ENCODE measurements around the gene TULP4.

The TULP4 gene

DNA sequence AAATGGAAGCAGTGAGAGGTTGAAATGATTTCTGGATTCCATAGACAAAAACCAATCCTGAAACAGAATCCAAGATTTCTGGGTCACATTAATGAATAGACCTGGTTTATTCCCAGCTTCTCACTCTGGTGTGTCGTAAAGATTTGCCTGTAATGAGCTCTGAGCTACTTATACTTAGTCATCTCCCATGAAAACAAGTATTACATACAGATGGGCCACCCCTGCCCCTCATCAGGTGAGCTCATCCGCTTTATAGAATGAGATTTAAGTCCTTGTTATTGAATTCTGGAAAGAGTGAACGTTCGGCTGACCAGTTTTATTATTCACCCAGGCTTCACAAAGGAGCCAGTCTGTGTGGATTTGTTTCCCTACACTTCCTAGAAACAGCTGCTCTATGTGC is 200.5 kb downstream of the TULP4 start:
- H3K36me3 ChIP-seq (ENCODE audit: control insufficient read depth in 1 of 2, insufficient read depth in 2 of 2, low read length in 2 of 2): peaks cover 6 to 14% of the 10 kb centered on the region in 2 experiments
- H3K79me1 ChIP-seq (ENCODE audit: low read length): no peaks in the 10 kb centered on the region
- H3K14ac ChIP-seq (ENCODE audit: low read length): no peak overlapping the region
- H3K4me1 ChIP-seq (ENCODE audit: control insufficient read depth in 1 of 2, insufficient read depth in 2 of 2, low read length in 2 of 2): no peaks in the 10 kb centered on the region
- H3K4me2 ChIP-seq (ENCODE audit: low read length): no peak overlapping the region
- H4K12ac ChIP-seq (ENCODE audit: low read depth, low read length): no peak overlapping the region
- no peak overlapping the region for H3K18ac ChIP-seq (ENCODE audit: low read length)
- H3K9ac ChIP-seq (ENCODE audit: low read length): no peak overlapping the region
- H2AFZ ChIP-seq (ENCODE audit: insufficient read depth, low read length, poor library complexity): no peak overlapping the region
- no peak overlapping the region for H4K8ac ChIP-seq (ENCODE audit: low read depth, low read length)
- H4K91ac ChIP-seq (ENCODE audit: low read depth, low read length): no peak overlapping the region
- peaks cover 2% of the 10 kb centered on the region for H3K9me3 ChIP-seq (ENCODE audit: insufficient read depth, low read depth, low read length)
- H2BK5ac ChIP-seq (ENCODE audit: low read depth, low read length, poor library complexity): no peak overlapping the region
- H2AK5ac ChIP-seq (ENCODE audit: low read length): no peak overlapping the region
- H2BK120ac ChIP-seq (ENCODE audit: insufficient read depth, low read length, poor library complexity): no peak overlapping the region
- H2BK12ac ChIP-seq (ENCODE audit: low read length): no peak overlapping the region
- DNase-seq: no peak
- no peaks in the 10 kb centered on the region for H3K79me2 ChIP-seq (ENCODE audit: control insufficient read depth, insufficient read depth, low read length, poor library complexity)
- H3K4me3 ChIP-seq (ENCODE audit: low read depth, low read length): no peak overlapping the region
- H3K4ac ChIP-seq (ENCODE audit: low read depth, low read length): no peak overlapping the region
- no CpG with 5 or more reads among the region's 4 CpGs for WGBS (ENCODE audit: extremely low coverage, insufficient coverage, insufficient read length)
- H3K23ac ChIP-seq (ENCODE audit: low read length): no peak overlapping the region
- no peak overlapping the region for H3K27ac ChIP-seq (ENCODE audit: low read depth, low read length)
- no peaks in the 10 kb centered on the region for H3K27me3 ChIP-seq (ENCODE audit: insufficient read depth, low read length)

DNA sequence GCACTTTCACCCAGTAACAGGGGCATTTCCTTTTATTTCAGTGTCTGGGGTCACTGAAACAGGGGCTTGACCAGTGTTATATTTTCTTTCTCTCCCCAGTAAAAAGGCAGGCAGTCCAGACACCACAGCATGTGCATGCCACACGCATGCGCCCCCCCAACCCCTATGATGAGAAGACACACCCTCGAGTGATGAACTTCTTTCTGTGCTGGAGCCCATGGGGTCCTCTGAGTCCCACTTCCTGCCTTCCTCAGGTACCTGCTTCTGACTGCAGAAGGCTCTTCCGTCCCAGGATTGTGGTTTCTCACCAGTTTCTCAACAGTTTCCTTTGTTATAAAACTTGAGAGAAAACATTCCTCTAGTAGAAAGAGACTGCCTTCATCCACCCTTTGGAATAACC is 201.9 kb downstream of the TULP4 start:
- Histone ChIP-seq H3K4me1 (ENCODE audit: control insufficient read depth in 1 of 2, insufficient read depth in 2 of 2, low read length in 2 of 2) (peaks cover 0 to 2% of the 10 kb centered on the region in 2 experiments), H3K27me3 (ENCODE audit: insufficient read depth, low read length) (no peaks in the 10 kb centered on the region), H3K79me2 (ENCODE audit: control insufficient read depth, insufficient read depth, low read length, poor library complexity) (no peaks in the 10 kb centered on the region), H4K8ac (ENCODE audit: low read depth, low read length) (no peak overlapping the region), H4K91ac (ENCODE audit: low read depth, low read length) (no peak overlapping the region), H3K4ac (ENCODE audit: low read depth, low read length) (no peak overlapping the region), H3K9me3 (ENCODE audit: insufficient read depth, low read depth, low read length) (peaks cover 2% of the 10 kb centered on the region), H3K23ac (ENCODE audit: low read length) (no peak overlapping the region), H2AK5ac (ENCODE audit: low read length) (no peak overlapping the region), H3K4me2 (ENCODE audit: low read length) (no peak overlapping the region), H3K79me1 (ENCODE audit: low read length) (no peaks in the 10 kb centered on the region), H2AFZ (ENCODE audit: insufficient read depth, low read length, poor library complexity) (no peak overlapping the region), H3K14ac (ENCODE audit: low read length) (no peak overlapping the region), H3K9ac (ENCODE audit: low read length) (no peak overlapping the region), H3K4me3 (ENCODE audit: low read depth, low read length) (no peak overlapping the region), H4K12ac (ENCODE audit: low read depth, low read length) (no peak overlapping the region), H2BK12ac (ENCODE audit: low read length) (no peak overlapping the region), H2BK120ac (ENCODE audit: insufficient read depth, low read length, poor library complexity) (no peak overlapping the region), H2BK5ac (ENCODE audit: low read depth, low read length, poor library complexity) (no peak overlapping the region), H3K36me3 (ENCODE audit: control insufficient read depth in 1 of 2, insufficient read depth in 2 of 2, low read length in 2 of 2) (peaks cover 6 to 14% of the 10 kb centered on the region in 2 experiments), H3K18ac (ENCODE audit: low read length) (no peak overlapping the region), H3K27ac (ENCODE audit: low read depth, low read length) (no peak overlapping the region)
- no peak for DNase-seq
- no CpG with 5 or more reads among the region's 4 CpGs for WGBS (ENCODE audit: extremely low coverage, insufficient coverage, insufficient read length)

DNA sequence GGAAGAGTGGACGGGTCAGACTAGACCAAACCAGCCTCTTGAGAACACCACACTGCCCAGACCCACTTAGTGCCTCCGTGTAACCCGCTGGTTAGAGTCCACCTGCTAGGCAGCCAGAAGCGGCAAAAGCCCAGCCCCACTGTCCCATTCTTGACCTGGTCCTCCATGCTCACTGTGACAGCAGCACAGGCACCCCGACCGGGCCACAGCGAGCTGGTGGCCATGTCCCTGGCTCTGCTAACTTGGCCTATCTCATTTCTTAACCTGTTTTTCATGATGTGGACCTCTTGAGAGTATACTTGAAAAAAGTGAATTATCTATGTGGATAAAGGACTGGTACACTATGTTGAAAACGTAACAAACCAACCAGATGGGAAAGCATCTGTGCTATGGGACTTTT is 202.7 kb downstream of the TULP4 start:
- H3K27ac ChIP-seq (ENCODE audit: low read depth, low read length): no peak overlapping the region

DNA sequence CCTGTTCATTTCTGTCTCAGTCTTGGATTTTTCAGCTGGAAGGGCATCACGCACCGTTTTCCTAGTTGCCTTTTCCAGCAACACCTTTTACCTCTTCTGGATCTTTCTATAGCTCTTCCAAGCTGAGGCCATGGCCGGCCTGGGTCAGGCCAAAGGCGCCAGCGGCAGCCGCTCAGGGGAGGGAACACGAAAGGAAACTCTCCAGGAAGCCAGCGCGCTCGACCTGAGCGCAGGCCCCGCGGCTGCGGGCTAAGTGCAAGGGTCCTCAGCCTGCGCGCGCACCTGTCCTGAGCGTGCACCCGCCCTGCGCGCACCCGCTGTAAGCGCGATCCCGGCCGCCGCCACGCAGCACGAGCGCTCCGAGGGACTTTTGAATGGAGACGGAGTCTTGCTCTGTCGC is 203.8 kb downstream of the TULP4 start:
- no peak overlapping the region for H2AK5ac ChIP-seq (ENCODE audit: low read length)
- DNase-seq: no peak
- no peak overlapping the region for H3K4me3 ChIP-seq (ENCODE audit: low read depth, low read length)
- no peak overlapping the region for H3K27ac ChIP-seq (ENCODE audit: low read depth, low read length)
- H3K14ac ChIP-seq (ENCODE audit: low read length): no peak overlapping the region
- no peak overlapping the region for H3K4ac ChIP-seq (ENCODE audit: low read depth, low read length)
- no peak overlapping the region for H4K91ac ChIP-seq (ENCODE audit: low read depth, low read length)
- no peaks in the 10 kb centered on the region for H3K27me3 ChIP-seq (ENCODE audit: insufficient read depth, low read length)
- H3K23ac ChIP-seq (ENCODE audit: low read length): no peak overlapping the region
- H2BK5ac ChIP-seq (ENCODE audit: low read depth, low read length, poor library complexity): no peak overlapping the region
- no peak overlapping the region for H2BK12ac ChIP-seq (ENCODE audit: low read length)
- H3K9me3 ChIP-seq (ENCODE audit: insufficient read depth, low read depth, low read length): peaks cover 2% of the 10 kb centered on the region
- no peak overlapping the region for H3K18ac ChIP-seq (ENCODE audit: low read length)
- no CpG with 5 or more reads among the region's 33 CpGs for WGBS (ENCODE audit: extremely low coverage, insufficient coverage, insufficient read length)
- H3K4me2 ChIP-seq (ENCODE audit: low read length): no peak overlapping the region
- H4K12ac ChIP-seq (ENCODE audit: low read depth, low read length): no peak overlapping the region
- H3K4me1 ChIP-seq (ENCODE audit: control insufficient read depth in 1 of 2, insufficient read depth in 2 of 2, low read length in 2 of 2): peaks cover 0 to 2% of the 10 kb centered on the region in 2 experiments
- peaks cover 4 to 9% of the 10 kb centered on the region in 2 experiments for H3K36me3 ChIP-seq (ENCODE audit: control insufficient read depth in 1 of 2, insufficient read depth in 2 of 2, low read length in 2 of 2)
- no peaks in the 10 kb centered on the region for H3K79me2 ChIP-seq (ENCODE audit: control insufficient read depth, insufficient read depth, low read length, poor library complexity)
- no peak overlapping the region for H4K8ac ChIP-seq (ENCODE audit: low read depth, low read length)
- H2BK120ac ChIP-seq (ENCODE audit: insufficient read depth, low read length, poor library complexity): no peak overlapping the region
- H3K9ac ChIP-seq (ENCODE audit: low read length): no peak overlapping the region
- no peaks in the 10 kb centered on the region for H3K79me1 ChIP-seq (ENCODE audit: low read length)
- no peak overlapping the region for H2AFZ ChIP-seq (ENCODE audit: insufficient read depth, low read length, poor library complexity)

More for the DNA sequence above, 202.7 kb downstream of the TULP4 start:
- Histone ChIP-seq H3K9ac (ENCODE audit: low read length) (peak overlapping the region; percentile 19), H3K9me3 (ENCODE audit: insufficient read depth, low read depth, low read length) (peaks cover 2% of the 10 kb centered on the region), H2BK12ac (ENCODE audit: low read length) (no peak overlapping the region), H3K79me2 (ENCODE audit: control insufficient read depth, insufficient read depth, low read length, poor library complexity) (no peaks in the 10 kb centered on the region), H3K18ac (ENCODE audit: low read length) (no peak overlapping the region), H4K12ac (ENCODE audit: low read depth, low read length) (no peak overlapping the region), H3K79me1 (ENCODE audit: low read length) (no peaks in the 10 kb centered on the region), H4K91ac (ENCODE audit: low read depth, low read length) (no peak overlapping the region), H3K14ac (ENCODE audit: low read length) (no peak overlapping the region), H3K23ac (ENCODE audit: low read length) (no peak overlapping the region), H3K36me3 (ENCODE audit: control insufficient read depth in 1 of 2, insufficient read depth in 2 of 2, low read length in 2 of 2) (peaks cover 4 to 12% of the 10 kb centered on the region in 2 experiments), H2BK5ac (ENCODE audit: low read depth, low read length, poor library complexity) (no peak overlapping the region), H3K4me2 (ENCODE audit: low read length) (no peak overlapping the region), H3K27me3 (ENCODE audit: insufficient read depth, low read length) (no peaks in the 10 kb centered on the region), H4K8ac (ENCODE audit: low read depth, low read length) (no peak overlapping the region), H2BK120ac (ENCODE audit: insufficient read depth, low read length, poor library complexity) (no peak overlapping the region), H3K4me1 (ENCODE audit: control insufficient read depth in 1 of 2, insufficient read depth in 2 of 2, low read length in 2 of 2) (peaks cover 0 to 2% of the 10 kb centered on the region in 2 experiments), H2AFZ (ENCODE audit: insufficient read depth, low read length, poor library complexity) (no peak overlapping the region), H3K4me3 (ENCODE audit: low read depth, low read length) (no peak overlapping the region), H2AK5ac (ENCODE audit: low read length) (no peak overlapping the region), H3K4ac (ENCODE audit: low read depth, low read length) (no peak overlapping the region)
- no CpG with 5 or more reads among the region's 8 CpGs for WGBS (ENCODE audit: extremely low coverage, insufficient coverage, insufficient read length)
- no peak for DNase-seq
